Activated T-cell treated with anti-CD3 and anti-CD28 coated beads, Interleukin-2, amount 50 U/mL, for 72 hours (primary cell): ENCODE measurements around the gene MRPL27. TPM values are rescaled to one million over a fixed set of nuclear protein-coding genes. Genes with fewer than 3 reads are reported as not detected.
A peak's percentile ranks its signal among the peaks of the same experiment; 100 is the strongest.

Experiments
- ATAC-seq, 2 donors: fragments of 150-1000 bp; cut with Tn5 transposase; replicated peaks in 1 of 2; 2 replicates each; pipeline ENCODE4 v1.10.0; 2021; ENCODE audit warnings: moderate library complexity in 2 of 2, mild to moderate bottlenecking in 1 of 2
- DNase-seq, 2 donors: peaks; one replicate each; pipeline ENCODE4 v3.0.0; 2021 to 2022; ENCODE audit warnings: mixed read lengths in 1 of 2
- H3K27ac Mint-ChIP-seq: one replicate; pipeline ENCODE4 v1.8.0; 2022; ENCODE audit warnings: mild to moderate bottlenecking, moderate library complexity, mixed read lengths
- H3K27me3 Mint-ChIP-seq: one replicate; pipeline ENCODE4 v1.8.0; 2022; ENCODE audit warnings: low read depth, mixed read lengths
- H3K36me3 Mint-ChIP-seq, 2 donors: one replicate each; pipeline ENCODE4 v1.8.0; 2022; ENCODE audit warnings: mixed read lengths in 2 of 2, mild to moderate bottlenecking in 1 of 2; ENCODE audit not compliant: insufficient read depth in 2 of 2
- H3K4me1 Mint-ChIP-seq: one replicate; pipeline ENCODE4 v1.8.0; 2022; ENCODE audit warnings: low read depth, mixed read lengths
- H3K4me3 Mint-ChIP-seq, 2 donors: one replicate each; pipeline ENCODE4 v1.8.0; 2022; ENCODE audit warnings: mild to moderate bottlenecking in 2 of 2, mixed read lengths in 2 of 2, moderate library complexity in 2 of 2
- H3K9me3 Mint-ChIP-seq, 2 donors: one replicate each; pipeline ENCODE4 v1.8.0; 2022; ENCODE audit warnings: mixed read lengths in 2 of 2
- total RNA-seq, 2 donors: library from RNA; stranded (reverse); gene quantifications; one replicate each; pipeline ENCODE4 v1.2.3, GENCODE V29; 2022

The MRPL27 gene
- total RNA-seq, 2 donors from 2014 or later = 44.6 to 45.9 TPM

DNA sequence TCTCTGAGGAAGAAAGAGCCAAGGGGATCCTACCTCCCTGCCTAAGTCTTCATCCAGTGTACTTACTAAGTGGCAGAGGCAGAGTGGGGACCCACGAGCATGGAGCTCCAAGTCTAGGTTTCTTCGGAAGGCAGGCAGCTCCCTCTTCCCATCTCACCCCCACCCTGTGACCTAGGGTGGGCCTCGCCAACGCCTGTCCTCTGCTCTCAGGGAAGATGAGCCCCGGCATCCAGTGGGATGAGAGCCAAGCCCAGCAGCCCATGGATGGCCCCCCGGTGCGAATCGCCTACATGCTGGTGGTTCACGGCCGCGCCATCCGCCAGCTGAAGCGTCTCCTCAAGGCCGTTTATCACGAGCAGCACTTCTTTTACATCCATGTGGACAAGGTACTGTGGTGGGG lies 18.8 kb downstream of the MRPL27 start:
- H3K27me3 Mint-ChIP-seq = no peaks in the 10 kb centered on the region
- peaks cover 12% of the 10 kb centered on the region for H3K4me1 Mint-ChIP-seq
- no peak overlapping the region for H3K27ac Mint-ChIP-seq
- H3K4me3 Mint-ChIP-seq = no peak overlapping the region
- H3K9me3 Mint-ChIP-seq = no peaks in the 10 kb centered on the region
- ATAC-seq (no peak), DNase-seq (no peak)
- H3K36me3 Mint-ChIP-seq = no peaks in the 10 kb centered on the region

DNA sequence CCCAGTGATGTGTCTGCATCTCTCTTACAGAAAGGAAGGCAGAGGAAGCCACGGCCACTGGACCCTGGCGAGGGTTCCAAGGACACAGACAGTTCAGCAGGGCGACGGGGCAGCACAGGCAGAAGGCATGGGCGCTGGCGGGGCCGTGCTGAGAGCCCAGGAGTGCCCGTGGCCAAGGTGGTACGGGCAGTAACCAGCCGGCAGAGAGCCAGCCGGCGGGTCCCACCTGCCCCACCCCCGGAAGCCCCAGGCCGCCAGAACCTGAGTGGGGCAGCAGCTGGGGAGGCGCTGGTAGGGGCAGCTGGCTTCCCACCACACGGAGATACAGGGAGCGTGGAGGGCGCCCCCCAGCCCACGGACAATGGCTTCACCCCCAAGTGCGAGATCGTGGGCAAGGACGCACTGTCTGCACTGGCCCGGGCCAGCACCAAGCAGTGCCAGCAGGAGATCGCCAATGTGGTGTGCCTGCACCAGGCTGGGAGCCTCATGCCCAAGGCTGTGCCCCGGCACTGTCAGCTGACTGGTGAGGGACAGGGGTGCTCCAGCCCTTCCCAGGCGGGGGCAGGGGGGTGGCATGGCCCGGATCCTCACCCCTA lies 19.3 kb downstream of the MRPL27 start:
- DNase-seq (no peak), ATAC-seq (no peak)
- Mint-ChIP-seq H3K4me1 (peaks cover 17% of the 10 kb centered on the region), H3K9me3 (no peaks in the 10 kb centered on the region), H3K27me3 (no peaks in the 10 kb centered on the region), H3K36me3 (no peaks in the 10 kb centered on the region), H3K27ac (no peak overlapping the region), H3K4me3 (no peak overlapping the region)

DNA sequence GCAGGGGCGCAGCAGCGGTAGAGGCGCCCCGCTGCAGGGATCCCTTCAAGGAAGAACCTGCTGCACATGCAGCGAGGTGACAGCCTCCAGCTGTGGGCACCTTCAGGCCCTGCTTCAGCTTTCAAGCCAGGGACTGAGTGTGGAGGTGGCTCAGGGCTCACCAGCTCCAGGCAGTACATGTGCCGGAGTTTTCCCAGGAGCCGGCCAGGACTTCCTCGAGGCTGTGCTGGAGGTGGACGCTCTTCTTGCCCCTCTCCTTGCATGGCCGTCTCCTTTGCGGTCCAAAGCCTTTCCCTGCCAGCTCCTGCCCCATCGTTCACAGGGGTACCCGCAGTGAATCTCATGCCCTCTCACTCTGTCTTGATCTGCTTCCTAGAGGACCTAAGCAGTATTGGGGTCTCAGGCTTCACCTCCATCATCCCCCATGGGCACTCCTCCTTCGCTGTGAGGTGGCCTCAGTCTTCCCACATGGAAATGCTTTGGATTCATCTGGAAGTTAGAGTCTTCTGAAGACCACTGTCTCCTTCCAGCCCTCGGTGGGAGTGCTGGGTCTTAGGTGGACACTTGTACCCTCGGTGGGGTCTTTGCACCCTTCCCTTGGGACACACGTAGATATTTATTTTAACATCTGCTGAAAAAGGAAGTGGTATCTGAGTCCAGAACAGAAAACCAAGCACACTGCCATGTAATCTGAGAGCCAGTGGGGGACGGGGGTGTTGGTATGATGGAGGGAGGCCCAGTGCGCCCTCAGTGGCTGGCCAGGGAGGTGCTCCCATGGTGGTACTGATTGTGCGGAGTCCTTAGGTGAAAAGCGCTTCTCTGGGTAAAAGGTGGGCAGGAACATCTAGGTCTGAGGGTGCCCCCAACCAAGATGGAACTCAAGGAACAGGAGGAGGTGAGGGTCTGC lies 20.0 kb downstream of the MRPL27 start:
- Mint-ChIP-seq H3K36me3 (no peaks in the 10 kb centered on the region), H3K4me1 (peaks cover 25% of the 10 kb centered on the region), H3K4me3 (no peak overlapping the region), H3K27me3 (no peaks in the 10 kb centered on the region), H3K27ac (peak overlapping the region; percentile 12), H3K9me3 (no peaks in the 10 kb centered on the region)
- DNase-seq (no peak), ATAC-seq (no peak)

DNA sequence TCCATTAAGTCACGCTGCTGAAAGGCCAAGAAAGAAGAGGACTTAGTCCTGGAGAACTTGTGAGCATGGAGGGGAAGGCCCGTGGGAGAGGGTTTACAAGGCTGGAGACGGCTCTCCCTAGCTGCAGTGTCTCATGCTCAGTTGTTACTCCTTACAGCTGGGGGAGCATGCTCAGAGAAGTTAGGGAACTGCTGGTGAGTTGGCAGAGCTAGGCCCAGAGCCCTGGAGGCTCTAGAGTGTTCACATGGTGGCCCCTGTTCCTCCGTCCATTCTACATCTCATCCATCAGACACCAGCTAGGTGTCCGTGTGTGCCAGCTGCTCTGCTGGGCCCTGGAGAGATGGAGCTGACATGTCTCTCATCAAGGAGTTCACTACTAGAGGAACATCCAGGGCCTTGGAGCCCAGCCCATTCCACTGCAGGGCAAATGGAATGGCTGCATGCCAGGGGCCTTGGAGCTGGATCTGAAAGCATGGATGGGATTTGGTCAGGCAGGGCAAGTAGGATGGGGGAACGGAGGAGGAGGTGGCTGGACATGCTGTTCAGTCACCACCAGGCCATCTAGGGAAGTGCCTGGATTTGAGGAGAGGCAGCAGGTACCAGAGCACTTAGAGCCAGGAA lies 20.8 kb downstream of the MRPL27 start:
- H3K36me3 Mint-ChIP-seq = no peaks in the 10 kb centered on the region

DNA sequence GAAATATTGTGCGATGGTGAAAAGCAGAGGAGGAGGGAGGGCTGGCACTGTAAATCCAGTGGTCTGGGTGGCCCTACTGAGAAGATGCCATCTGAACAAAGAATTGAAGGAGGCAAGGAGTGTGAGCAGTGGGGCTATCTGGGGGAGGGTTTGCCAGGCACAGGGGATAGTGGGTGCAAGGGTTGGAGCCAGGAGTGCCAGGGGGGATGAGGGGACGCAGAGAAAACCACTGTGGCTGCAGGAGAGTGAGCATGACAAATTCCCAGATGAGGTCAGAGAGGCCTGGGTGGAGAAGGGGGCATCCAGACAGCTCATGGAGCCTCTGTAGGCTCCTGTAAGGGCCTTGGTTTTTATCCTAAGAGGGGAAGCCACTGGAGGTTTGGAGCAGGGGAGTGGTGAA lies 22.3 kb downstream of the MRPL27 start:
- H3K4me3 Mint-ChIP-seq = no peak overlapping the region
- H3K9me3 Mint-ChIP-seq = no peaks in the 10 kb centered on the region
- H3K27me3 Mint-ChIP-seq = no peaks in the 10 kb centered on the region
- H3K36me3 Mint-ChIP-seq = peaks cover 0 to 1% of the 10 kb centered on the region in 2 donors
- H3K27ac Mint-ChIP-seq = peak overlapping the region; percentile 88
- no peak for DNase-seq
- no peak for ATAC-seq
- peaks cover 38% of the 10 kb centered on the region for H3K4me1 Mint-ChIP-seq

More for the DNA sequence above, 20.8 kb downstream of the MRPL27 start:
- DNase-seq (no peak), ATAC-seq (no peak)
- H3K27ac Mint-ChIP-seq = no peak overlapping the region
- no peaks in the 10 kb centered on the region for H3K27me3 Mint-ChIP-seq
- H3K4me3 Mint-ChIP-seq = no peak overlapping the region
- H3K9me3 Mint-ChIP-seq = no peaks in the 10 kb centered on the region
- H3K4me1 Mint-ChIP-seq = peaks cover 31% of the 10 kb centered on the region

DNA sequence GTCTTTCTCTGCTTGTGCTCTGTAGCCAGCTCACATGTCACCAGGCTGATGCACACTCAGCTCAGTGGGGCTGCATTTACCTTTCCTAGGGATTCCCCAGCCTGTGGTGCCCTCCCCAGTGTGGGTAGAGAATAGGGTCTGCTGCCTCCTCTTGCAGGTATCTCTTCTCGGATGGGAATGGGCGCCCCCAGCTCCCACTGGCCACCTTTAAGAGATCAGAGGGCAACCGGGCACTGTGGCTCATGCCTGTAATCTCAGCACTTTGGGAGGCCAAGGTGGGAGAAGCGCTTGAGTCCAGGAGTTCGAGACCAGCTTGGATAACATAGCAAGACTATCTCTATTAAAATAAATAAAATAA lies 23.8 kb downstream of the MRPL27 start:
- H3K4me1 Mint-ChIP-seq = peaks cover 46% of the 10 kb centered on the region
- ATAC-seq (no peak), DNase-seq (no peak)
- H3K9me3 Mint-ChIP-seq = no peaks in the 10 kb centered on the region
- H3K4me3 Mint-ChIP-seq = peak overlapping the region in 1 of 2 donors; percentile 32
- H3K36me3 Mint-ChIP-seq = peaks cover 0 to 1% of the 10 kb centered on the region in 2 donors
- H3K27ac Mint-ChIP-seq = no peak overlapping the region
- H3K27me3 Mint-ChIP-seq = no peaks in the 10 kb centered on the region

DNA sequence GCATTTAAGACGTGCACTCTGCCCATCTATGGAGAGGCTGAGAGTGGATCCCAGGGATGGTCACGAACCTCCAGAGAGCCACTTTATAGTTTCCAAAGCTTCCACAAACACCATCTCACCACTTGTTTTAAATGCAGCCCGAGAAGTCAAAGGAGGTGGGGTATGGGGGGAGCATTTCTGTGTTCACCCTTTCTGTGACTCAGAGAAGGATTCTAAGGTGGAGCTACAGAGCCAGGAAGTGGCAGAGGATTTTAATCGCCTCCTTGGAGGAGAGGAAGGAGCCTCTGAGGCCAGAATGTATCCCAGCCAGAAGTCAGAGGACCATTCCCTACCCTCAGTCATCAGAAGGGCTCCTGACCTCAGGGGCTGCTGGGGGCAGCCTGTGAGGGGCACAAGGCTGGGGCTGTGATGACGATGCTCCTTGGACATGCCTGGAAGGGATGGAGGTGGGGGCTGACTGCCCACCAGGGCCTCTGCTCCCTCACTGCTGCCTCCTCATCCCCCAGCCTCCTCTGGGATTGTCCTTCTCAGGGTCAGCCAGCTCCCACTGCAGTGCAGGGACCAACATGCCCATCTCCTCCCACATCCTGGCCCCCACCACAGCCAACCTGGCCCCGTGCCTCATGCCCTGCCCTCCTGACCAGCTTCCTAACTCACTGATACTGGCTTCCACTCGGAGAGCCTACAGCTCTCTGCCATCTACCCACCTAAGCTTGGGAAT lies 24.3 kb downstream of the MRPL27 start:
- Mint-ChIP-seq H3K4me1 (peaks cover 46% of the 10 kb centered on the region), H3K27ac (no peak overlapping the region), H3K9me3 (no peaks in the 10 kb centered on the region), H3K27me3 (no peaks in the 10 kb centered on the region), H3K36me3 (peaks cover 0 to 1% of the 10 kb centered on the region in 2 donors), H3K4me3 (peak overlapping the region; percentile 32 to 97)
- ATAC-seq (no peak), DNase-seq (no peak)

DNA sequence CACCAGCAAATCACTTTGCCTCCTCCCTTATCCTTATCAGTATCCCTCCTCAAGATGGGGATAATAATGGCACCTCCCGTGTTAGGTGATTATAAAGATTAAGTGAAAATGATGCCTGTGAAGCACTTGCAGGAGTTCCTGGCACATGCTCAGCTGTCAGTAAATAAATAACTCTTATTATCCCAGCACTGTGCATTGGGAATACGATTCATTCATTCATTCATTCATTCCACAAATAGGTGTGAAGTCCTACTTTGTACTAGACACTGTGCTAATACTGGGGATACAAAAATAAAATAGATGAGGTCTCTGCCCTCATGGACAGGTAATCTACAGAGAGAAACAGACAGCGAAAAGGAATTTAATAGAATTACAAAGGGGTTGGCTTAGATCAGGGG lies 25.1 kb downstream of the MRPL27 start:
- Mint-ChIP-seq H3K9me3 (no peaks in the 10 kb centered on the region), H3K4me3 (peak overlapping the region; percentile 88 to 97), H3K27ac (peak overlapping the region; percentile 66), H3K4me1 (peaks cover 46% of the 10 kb centered on the region), H3K36me3 (peaks cover 0 to 1% of the 10 kb centered on the region in 2 donors), H3K27me3 (no peaks in the 10 kb centered on the region)
- ATAC-seq = no peak
- no peak for DNase-seq

DNA sequence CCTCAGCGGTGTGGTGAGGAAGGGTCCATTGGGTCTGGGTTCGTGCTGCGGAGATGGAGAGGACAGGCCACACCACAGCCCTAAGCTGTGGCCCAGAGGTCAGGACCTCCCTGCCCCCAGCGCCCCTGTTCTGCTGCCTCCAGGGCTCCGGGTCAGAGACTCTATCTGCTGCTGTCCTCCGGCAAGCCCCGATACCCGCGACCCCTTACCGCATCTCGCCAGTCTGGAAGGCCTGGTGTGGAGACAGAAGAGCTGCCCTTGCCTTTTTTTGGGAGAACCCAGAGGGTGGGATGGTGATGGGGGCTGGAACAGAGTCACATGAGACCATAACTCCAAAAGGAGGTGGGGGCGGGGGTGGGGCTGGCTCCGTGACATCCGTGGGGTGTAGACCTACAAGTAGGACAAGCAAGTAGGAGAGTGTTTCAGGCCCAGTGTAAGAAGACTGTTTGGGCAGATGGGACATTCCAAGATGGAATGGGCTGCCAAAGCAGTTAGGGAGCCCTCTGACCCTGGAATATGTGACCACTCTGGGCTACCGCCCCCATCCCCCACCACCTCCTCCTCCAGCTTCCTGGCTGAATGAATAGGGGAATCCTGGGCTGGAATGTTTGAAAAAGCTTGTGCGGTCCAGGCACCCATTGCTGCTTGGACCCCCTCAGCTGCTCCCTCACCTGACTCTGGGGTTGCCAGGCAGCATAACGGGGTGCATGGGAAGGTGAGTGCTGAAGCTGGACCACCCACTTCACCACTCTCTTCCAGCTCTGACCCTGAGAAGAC lies 25.7 kb downstream of the MRPL27 start:
- no peak for ATAC-seq

DNA sequence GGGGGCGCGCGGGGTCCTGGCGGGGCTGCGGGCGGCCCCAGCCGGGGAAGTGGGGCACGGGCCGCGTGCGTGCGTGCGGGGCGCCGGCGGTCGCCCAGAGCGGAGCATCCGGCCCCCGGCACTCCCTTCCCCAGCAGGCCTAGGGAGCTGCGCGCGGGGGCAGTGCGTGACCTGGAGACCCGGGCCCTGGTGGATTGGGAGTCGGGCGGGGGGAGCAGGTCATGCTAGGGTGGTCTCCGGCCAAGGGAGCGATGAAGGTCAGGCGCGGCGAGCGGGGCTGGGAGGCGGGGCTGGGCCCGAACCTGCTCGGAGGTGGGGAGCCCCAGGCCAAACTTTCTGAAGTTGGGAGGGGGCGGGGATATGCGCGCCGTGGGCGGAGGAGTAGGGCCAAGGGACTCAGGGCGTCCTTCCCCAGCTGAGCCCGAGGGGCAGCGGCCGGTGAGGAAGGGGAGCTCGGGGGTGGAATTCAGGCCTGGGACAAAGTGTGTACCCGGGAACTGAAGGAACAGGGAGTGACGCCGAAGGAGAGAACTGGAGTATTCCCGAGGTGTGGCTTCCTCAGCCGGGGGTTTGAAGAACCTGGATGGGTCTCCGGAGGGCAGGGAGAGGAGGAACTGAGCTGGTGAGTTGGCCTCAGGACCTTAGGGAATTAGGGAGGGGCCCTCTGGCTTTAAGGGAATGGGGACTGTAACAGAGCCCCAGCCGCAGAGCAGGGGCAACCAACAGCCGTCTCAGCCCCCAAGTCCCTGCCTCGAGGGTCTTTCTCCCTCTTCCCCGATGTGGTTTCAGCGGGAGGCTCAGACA lies 26.5 kb downstream of the MRPL27 start:
- no peaks in the 10 kb centered on the region for H3K9me3 Mint-ChIP-seq
- peaks cover 46% of the 10 kb centered on the region for H3K4me1 Mint-ChIP-seq
- peak overlapping the region; percentile 96 for H3K27ac Mint-ChIP-seq
- H3K36me3 Mint-ChIP-seq = peaks cover 0 to 1% of the 10 kb centered on the region in 2 donors
- peak overlapping the region; percentile 88 to 97 for H3K4me3 Mint-ChIP-seq
- peak; percentile 65 to 73 for DNase-seq
- peak; percentile 75 to 76 for ATAC-seq
- no peaks in the 10 kb centered on the region for H3K27me3 Mint-ChIP-seq

More for the DNA sequence above, 25.7 kb downstream of the MRPL27 start:
- H3K4me3 Mint-ChIP-seq = peak overlapping the region; percentile 88 to 97
- H3K27ac Mint-ChIP-seq = peak overlapping the region; percentile 66
- no peaks in the 10 kb centered on the region for H3K27me3 Mint-ChIP-seq
- peaks cover 0 to 1% of the 10 kb centered on the region in 2 donors for H3K36me3 Mint-ChIP-seq
- no peak for DNase-seq
- H3K4me1 Mint-ChIP-seq = peaks cover 46% of the 10 kb centered on the region
- no peaks in the 10 kb centered on the region for H3K9me3 Mint-ChIP-seq

DNA sequence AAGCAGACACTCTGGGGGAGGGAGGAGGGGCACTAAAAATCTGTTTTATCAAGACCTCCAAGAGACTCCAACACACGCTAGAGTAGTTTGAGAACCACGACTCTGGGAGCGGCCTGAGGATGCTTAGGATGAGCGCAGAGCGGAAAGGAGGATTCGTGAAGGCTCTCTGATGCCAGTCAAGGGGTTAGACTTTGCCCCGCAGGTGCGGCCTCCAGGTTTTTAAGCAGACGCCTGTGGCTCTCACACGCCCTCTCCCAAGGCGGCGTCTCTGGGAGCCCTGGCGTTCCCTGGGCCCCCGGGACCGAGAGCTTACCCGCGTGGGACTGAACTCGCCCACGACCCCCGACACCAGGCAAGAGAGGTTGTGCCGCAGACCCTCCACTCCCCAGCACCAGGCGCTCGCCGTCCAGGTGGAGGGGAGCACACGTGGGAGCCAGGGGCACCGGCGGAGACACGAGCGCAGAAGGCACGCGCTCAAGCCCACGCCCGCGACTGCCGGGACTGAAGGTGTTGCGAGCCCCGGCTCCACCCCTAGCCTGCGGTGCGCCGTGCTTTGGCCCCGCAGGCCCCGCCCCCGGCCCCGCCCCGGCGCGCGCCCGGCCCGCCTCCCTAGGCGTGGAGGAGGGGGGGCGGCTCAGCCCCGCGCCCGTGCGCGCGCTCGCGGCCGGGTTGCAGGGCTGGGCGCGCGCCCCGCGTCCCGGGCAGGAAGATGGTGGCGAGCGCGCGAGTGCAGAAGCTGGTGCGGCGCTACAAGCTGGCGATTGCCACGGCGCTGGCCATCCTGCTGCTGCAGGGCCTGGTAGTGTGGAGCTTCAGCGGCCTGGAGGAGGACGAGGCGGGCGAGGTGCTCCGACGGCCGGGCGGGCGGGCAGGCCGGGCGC lies 27.3 kb downstream of the MRPL27 start, which contains the start of gene XYLT2:
Gene XYLT2, plus strand, starts transcription at position 695 of the 881 bp plus-strand sequence. Its CDS starts 15 bp downstream, at position 710.
- ATAC-seq = peak; percentile 90 to 93
- Mint-ChIP-seq H3K27me3 (no peaks in the 10 kb centered on the region), H3K4me3 (peak within 1 kb of the TSS; percentile 88 to 97), H3K27ac (peak within 1 kb of the TSS; percentile 96), H3K36me3 (peaks cover 0 to 1% of the 10 kb centered on the region in 2 donors), H3K4me1 (peaks cover 41% of the 10 kb centered on the region), H3K9me3 (no peaks in the 10 kb centered on the region)
- DNase-seq = peak; percentile 92 to 95
